MM.1S (cell line): Measurements from ENCODE around the gene WDR43.

Experiments
- CTCF ChIP-seq: fragments of 300-600 bp; sonication (generic); IDR thresholded peaks from 2 replicates; pipeline ENCODE4 v1.5.1; 2016; ENCODE audit warnings: antibody characterized with exemption, low read length, mixed read lengths
- EZH2 ChIP-seq: fragments of 300-600 bp; sonication (generic); optimal IDR thresholded peaks from 2 replicates; pipeline ENCODE3; 2017; ENCODE audit warnings: low read depth, mild to moderate bottlenecking, antibody characterized with exemption, low read length, mixed read lengths
- EZH2phosphoT487 ChIP-seq: fragments of 300-600 bp; sonication (generic); IDR thresholded peaks from 2 replicates; pipeline ENCODE4 v1.6.1; 2018; ENCODE audit warnings: antibody characterized with exemption, low read length

GRCh38 chr2:28893488-28893887, 979 bp upstream of the WDR43 start:
- TF ChIP-seq CTCF (no peak), EZH2 (no peak), EZH2phosphoT487 (no peak)
